DMS153 treated with DMSO at 0.1 percent for 48 hours (cell line): Measurements from ENCODE around the gene SLC6A6.

Experiments used
- DNase-seq: peaks from one replicate; lab custom pipeline; 2025; ENCODE audit not compliant: unreplicated experiment; lab: John Stamatoyannopoulos, UW

The SLC6A6 gene

GRCh38 chr3:14536055-14536815, 133.8 kb downstream of the SLC6A6 start:
- no peak for DNase-seq

DNA sequence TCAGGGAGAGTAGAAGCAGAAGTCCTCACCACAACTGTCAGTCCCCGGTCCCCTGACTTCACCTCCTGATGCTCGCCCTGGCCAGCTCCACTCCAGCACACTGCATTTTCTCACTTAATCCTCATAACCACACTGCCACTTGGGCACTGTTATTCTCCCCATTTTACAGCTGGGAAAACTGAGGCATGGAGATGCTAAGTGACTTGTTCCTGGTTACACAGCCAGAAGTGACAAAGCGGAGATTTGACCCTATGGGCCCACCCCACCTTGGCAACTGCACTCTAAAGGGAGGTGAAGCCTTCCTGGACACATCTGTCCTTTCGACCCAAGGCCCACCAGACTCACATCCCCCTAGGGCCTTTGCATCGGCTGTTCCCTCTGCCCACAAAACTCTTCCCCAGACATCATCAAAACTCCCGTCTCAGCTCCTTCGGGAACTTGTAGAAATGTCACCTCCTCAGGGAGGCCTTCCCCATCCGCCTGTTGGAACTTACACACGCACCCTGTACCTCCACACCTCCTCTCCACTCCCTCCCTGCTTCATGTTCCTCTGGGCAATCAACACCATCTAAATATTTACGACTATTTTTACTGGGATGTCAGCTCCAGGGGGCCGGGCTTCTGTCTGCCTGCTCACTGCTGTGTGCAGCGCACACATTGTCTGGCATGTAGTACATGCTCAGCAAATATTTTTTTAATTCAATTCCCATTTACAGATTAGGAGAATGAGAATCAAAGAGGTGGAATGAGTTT, 134.6 kb downstream of the SLC6A6 start:
- DNase-seq = no peak

- DNase-seq = no peak
Observed at GRCh38 chr3:14537590-14538450, 135.4 kb downstream of the SLC6A6 start.

GRCh38 chr3:14538451-14539088, 136.2 kb downstream of the SLC6A6 start:
- DNase-seq = no peak
